Measurements from ENCODE around the gene ALG10. TPM values are rescaled to one million over a fixed set of nuclear protein-coding genes. Genes with fewer than 3 reads are reported as not detected.
"Not testable (repeated sequence)": the region's sequence is repeated elsewhere in the genome, so short reads cannot be mapped to it uniquely, and the experiment has no call there.

Gene ALG10
- 12.9 and 13.7 TPM in 2 replicates for total RNA-seq

GRCh38 chr12:34022079-34022830 is at the start of gene ALG10:
Gene ALG10 (plus strand): TSS chr12:34022496. CDS start chr12:34022600, 104 bp downstream.
- peak; percentile 97 for DNase-seq

GRCh38 chr12:33972884-33973283 is 49.4 kb upstream of the ALG10 start:
- not testable (repeated sequence) for DNase-seq

GRCh38 chr12:33977887-33978286 is 44.4 kb upstream of the ALG10 start:
- no peak for DNase-seq

GRCh38 chr12:33988197-33988805 is 34.0 kb upstream of the ALG10 start:
- DNase-seq = peak; percentile 38

- peak; percentile 71 for DNase-seq
Observed at GRCh38 chr12:33988913-33989312, 33.4 kb upstream of the ALG10 start.

- DNase-seq = peak; percentile 47
Observed at GRCh38 chr12:33994857-33995808, 27.2 kb upstream of the ALG10 start.

- DNase-seq = not testable (repeated sequence)
Observed at GRCh38 chr12:34008835-34009234, 13.5 kb upstream of the ALG10 start.

GRCh38 chr12:34016361-34016760 is 5.9 kb upstream of the ALG10 start:
- DNase-seq = no peak

- DNase-seq = no peak
Observed at GRCh38 chr12:34021071-34021470, 1.2 kb upstream of the ALG10 start.

- not testable (repeated sequence) for DNase-seq
Observed at GRCh38 chr12:34027661-34028060, 5.4 kb downstream of the ALG10 start.

- DNase-seq = no peak
Observed at GRCh38 chr12:34030591-34030990, 8.3 kb downstream of the ALG10 start.

- DNase-seq = peak; percentile 61
Observed at GRCh38 chr12:34033628-34034296, 11.5 kb downstream of the ALG10 start.

GRCh38 chr12:34038357-34038756 is 16.1 kb downstream of the ALG10 start:
- DNase-seq = peak; percentile 34

GRCh38 chr12:34046570-34046969 is 24.3 kb downstream of the ALG10 start:
- DNase-seq = no peak

GRCh38 chr12:34047855-34048254 is 25.6 kb downstream of the ALG10 start:
- DNase-seq = not testable (repeated sequence)

- no peak for DNase-seq
Observed at GRCh38 chr12:34048714-34049113, 26.4 kb downstream of the ALG10 start.

- DNase-seq = no peak
Observed at GRCh38 chr12:34051486-34051885, 29.2 kb downstream of the ALG10 start.

- DNase-seq = no peak
Observed at GRCh38 chr12:34054938-34055337, 32.6 kb downstream of the ALG10 start.

Data from dermis blood vessel endothelial cell (primary cell).